Neural progenitor cell (in vitro differentiated cells): Measurements from ENCODE around the gene SHROOM4.

Experiments used
- EZH2phosphoT487 ChIP-seq: fragments of 200-600 bp; sonication (generic); IDR thresholded peaks from 2 replicates; pipeline ENCODE4 v1.6.1; 2017; ENCODE audit warnings: antibody characterized with exemption
- TF ChIP-seq, protein P1 (sequence below): fragments of 200-600 bp; sonication (generic); IDR thresholded peaks from 2 replicates; pipeline ENCODE4 v1.5.1; 2017; ENCODE audit warnings: antibody characterized with exemption, mild to moderate bottlenecking

DNA sequence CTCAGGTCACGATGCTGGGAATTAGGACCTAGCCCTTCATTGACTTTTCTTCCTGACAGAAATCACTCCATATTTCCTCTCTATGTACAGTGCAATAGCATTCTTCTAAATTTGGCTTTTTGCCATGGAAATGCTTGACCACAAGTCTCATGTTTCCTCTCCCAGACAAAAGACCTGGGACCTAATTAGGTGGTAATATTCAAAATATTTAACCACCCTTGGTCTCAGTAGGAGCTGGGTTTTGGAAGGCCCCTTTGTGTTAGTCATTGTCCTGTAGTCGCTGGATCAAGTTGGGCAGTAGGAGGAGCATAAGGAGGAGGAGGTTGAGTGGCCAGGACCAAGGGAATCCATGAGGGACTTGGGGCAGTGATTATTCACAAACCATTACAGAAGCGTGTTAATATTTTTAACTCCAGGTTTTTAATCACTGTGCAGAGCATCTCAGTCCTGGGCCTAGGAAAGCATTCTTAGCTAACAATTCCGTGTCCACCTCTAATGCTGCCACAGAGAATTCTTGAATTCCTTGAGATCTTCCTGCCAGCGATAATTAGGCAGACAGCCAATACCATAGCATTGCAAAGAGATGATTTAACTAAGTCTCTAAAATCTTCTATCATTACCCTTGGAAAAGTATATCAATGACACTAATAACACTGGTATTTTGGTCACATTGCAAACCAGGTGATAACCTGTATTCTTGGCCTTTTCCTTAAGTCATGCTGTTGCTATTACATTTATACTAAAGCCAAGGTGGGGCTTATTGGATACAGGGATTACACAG is 25.0 kb upstream of the SHROOM4 start:
- TF ChIP-seq, protein P1, sequence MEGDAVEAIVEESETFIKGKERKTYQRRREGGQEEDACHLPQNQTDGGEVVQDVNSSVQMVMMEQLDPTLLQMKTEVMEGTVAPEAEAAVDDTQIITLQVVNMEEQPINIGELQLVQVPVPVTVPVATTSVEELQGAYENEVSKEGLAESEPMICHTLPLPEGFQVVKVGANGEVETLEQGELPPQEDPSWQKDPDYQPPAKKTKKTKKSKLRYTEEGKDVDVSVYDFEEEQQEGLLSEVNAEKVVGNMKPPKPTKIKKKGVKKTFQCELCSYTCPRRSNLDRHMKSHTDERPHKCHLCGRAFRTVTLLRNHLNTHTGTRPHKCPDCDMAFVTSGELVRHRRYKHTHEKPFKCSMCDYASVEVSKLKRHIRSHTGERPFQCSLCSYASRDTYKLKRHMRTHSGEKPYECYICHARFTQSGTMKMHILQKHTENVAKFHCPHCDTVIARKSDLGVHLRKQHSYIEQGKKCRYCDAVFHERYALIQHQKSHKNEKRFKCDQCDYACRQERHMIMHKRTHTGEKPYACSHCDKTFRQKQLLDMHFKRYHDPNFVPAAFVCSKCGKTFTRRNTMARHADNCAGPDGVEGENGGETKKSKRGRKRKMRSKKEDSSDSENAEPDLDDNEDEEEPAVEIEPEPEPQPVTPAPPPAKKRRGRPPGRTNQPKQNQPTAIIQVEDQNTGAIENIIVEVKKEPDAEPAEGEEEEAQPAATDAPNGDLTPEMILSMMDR: no peak
- no peak for TF ChIP-seq EZH2phosphoT487
